HG03095 (cell line): ENCODE results near the gene DMTF1.
A peak's percentile ranks its signal among the peaks of the same experiment; 100 is the strongest.
"Not testable (repeated sequence)": the region's sequence is repeated elsewhere in the genome, so short reads cannot be mapped to it uniquely, and the experiment has no call there.

Experiments
- ATAC-seq: cut with Tn5 transposase; IDR thresholded peaks from one replicate; pipeline ENCODE4 v1.9.1; 2021; ENCODE audit warnings: moderate library complexity; ENCODE audit not compliant: unreplicated experiment

The DMTF1 gene

GRCh38 chr7:87192784-87193487 lies 40.7 kb downstream of the DMTF1 start:
- no peak for ATAC-seq

GRCh38 chr7:87193912-87194311 lies 41.7 kb downstream of the DMTF1 start:
- ATAC-seq: no peak

GRCh38 chr7:87199241-87199640 lies 47.0 kb downstream of the DMTF1 start:
- ATAC-seq: no peak

GRCh38 chr7:87199700-87200450 lies 47.6 kb downstream of the DMTF1 start:
- no peak for ATAC-seq

GRCh38 chr7:87202208-87202607 lies 50.0 kb downstream of the DMTF1 start:
- ATAC-seq: no peak

- no peak for ATAC-seq
Measured at GRCh38 chr7:87202705-87203104, 50.5 kb downstream of the DMTF1 start.

GRCh38 chr7:87203929-87204328 lies 51.7 kb downstream of the DMTF1 start:
- not testable (repeated sequence) for ATAC-seq

GRCh38 chr7:87204933-87205332 lies 52.7 kb downstream of the DMTF1 start:
- no peak for ATAC-seq

GRCh38 chr7:87205701-87206100 lies 53.4 kb downstream of the DMTF1 start:
- ATAC-seq: not testable (repeated sequence)

GRCh38 chr7:87206361-87206760 lies 54.1 kb downstream of the DMTF1 start:
- no peak for ATAC-seq

- ATAC-seq: no peak
Measured at GRCh38 chr7:87209295-87209924, 57.2 kb downstream of the DMTF1 start.

- ATAC-seq: no peak
Measured at GRCh38 chr7:87210506-87210905, 58.3 kb downstream of the DMTF1 start.

- ATAC-seq: no peak
Measured at GRCh38 chr7:87212498-87212897, 60.2 kb downstream of the DMTF1 start.

GRCh38 chr7:87213252-87213651 lies 61.0 kb downstream of the DMTF1 start:
- ATAC-seq: no peak

GRCh38 chr7:87213811-87214210 lies 61.6 kb downstream of the DMTF1 start:
- no peak for ATAC-seq

- no peak for ATAC-seq
Measured at GRCh38 chr7:87215046-87215445, 62.8 kb downstream of the DMTF1 start.

- ATAC-seq: peak; percentile 53
Measured at GRCh38 chr7:87216701-87217508, 64.7 kb downstream of the DMTF1 start.

GRCh38 chr7:87217983-87218653 lies 65.9 kb downstream of the DMTF1 start:
- no peak for ATAC-seq

- ATAC-seq: peak; percentile 14
Measured at GRCh38 chr7:87218796-87219544, 66.7 kb downstream of the DMTF1 start.

GRCh38 chr7:87219545-87220025 lies 67.3 kb downstream of the DMTF1 start, which contains the start of gene TMEM243:
TSS of gene TMEM243 (minus strand) at chr7:87219732. CDS start at chr7:87219503, 229 bp downstream.
- peak; percentile 46 for ATAC-seq
